ENCODE measurements around the gene SRP68.

SRP68 gene

DNA sequence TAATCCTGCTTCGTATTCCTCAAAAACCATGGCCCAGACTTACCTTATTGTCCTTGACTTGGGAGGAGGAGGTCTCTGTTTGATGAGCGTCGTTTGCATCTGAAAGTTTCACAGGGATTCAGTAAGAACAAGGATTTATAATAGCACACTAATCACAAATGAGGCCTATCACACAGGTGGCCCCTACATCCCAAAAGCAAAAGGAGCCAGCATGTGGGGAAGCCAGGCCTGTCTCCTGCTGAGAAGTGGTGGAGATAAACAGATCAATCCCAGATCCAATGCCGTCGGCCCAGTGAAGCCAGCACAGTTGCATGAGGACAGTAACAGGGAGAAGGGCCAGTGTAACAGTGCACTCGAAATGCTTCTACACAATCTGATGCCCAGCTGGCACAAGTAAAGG lies 31.9 kb downstream of the SRP68 start:
- DNase-seq = no peak
- no peak overlapping the region for H3K9ac ChIP-seq (ENCODE audit: low read length)
- no peaks in the 10 kb centered on the region for H3K9me3 ChIP-seq (replicated peaks; ENCODE audit: insufficient read depth, low read length)
- H3K4me3 ChIP-seq (ENCODE audit: low read length) = no peak overlapping the region
- TF ChIP-seq, protein P1, sequence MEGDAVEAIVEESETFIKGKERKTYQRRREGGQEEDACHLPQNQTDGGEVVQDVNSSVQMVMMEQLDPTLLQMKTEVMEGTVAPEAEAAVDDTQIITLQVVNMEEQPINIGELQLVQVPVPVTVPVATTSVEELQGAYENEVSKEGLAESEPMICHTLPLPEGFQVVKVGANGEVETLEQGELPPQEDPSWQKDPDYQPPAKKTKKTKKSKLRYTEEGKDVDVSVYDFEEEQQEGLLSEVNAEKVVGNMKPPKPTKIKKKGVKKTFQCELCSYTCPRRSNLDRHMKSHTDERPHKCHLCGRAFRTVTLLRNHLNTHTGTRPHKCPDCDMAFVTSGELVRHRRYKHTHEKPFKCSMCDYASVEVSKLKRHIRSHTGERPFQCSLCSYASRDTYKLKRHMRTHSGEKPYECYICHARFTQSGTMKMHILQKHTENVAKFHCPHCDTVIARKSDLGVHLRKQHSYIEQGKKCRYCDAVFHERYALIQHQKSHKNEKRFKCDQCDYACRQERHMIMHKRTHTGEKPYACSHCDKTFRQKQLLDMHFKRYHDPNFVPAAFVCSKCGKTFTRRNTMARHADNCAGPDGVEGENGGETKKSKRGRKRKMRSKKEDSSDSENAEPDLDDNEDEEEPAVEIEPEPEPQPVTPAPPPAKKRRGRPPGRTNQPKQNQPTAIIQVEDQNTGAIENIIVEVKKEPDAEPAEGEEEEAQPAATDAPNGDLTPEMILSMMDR (IDR thresholded peaks at IDR 0.05; ENCODE audit: low read length) = no peak
- TF ChIP-seq EZH2 (optimal IDR thresholded peaks at IDR 0.05; ENCODE audit: low read depth, low read length) (no peak), EZH2phosphoT487 (IDR thresholded peaks at IDR 0.05; ENCODE audit: low read length) (no peak)
- no peaks in the 10 kb centered on the region for H3K79me2 ChIP-seq (ENCODE audit: low read length)
- H3K4me1 ChIP-seq (ENCODE audit: low read length) = no peaks in the 10 kb centered on the region
- H3K27me3 ChIP-seq (replicated peaks; ENCODE audit: insufficient read depth, low read length) = no peaks in the 10 kb centered on the region
- no peaks in the 10 kb centered on the region for H3F3A ChIP-seq (ENCODE audit: insufficient read depth, low read length)
- no peak overlapping the region for H3K27ac ChIP-seq (ENCODE audit: low read length)
- peaks cover 8% of the 10 kb centered on the region; the same call in 1 of the 2 replicates for H3K36me3 ChIP-seq (replicated peaks; ENCODE audit: insufficient read depth, low read length)
- H2AFZ ChIP-seq (ENCODE audit: low read length) = no peak overlapping the region
- H3K4me2 ChIP-seq (ENCODE audit: low read depth, low read length) = no peak overlapping the region
- H4K20me1 ChIP-seq (ENCODE audit: insufficient read depth, low read length) = no peaks in the 10 kb centered on the region
- H3K9me2 ChIP-seq (replicated peaks; ENCODE audit: insufficient read depth, low read length) = no peaks in the 10 kb centered on the region

DNA sequence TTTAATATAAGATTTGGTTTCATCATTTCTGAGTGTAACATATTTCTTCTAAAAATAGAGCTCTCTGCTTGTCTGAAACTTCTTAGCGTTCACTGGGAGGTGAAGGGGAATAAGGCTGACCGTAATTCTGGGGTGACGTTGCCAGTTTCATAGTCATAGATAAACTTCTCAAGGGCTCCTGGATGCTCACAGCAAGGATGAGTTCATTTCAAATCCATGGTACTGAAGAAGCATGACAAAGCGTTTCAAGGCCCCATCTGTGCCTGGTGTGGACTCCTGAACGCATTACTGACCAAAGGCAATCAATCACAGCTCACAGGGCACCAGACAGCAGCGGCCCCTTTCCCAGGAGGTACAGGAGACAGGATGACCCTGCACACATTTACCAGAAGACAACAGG lies 33.2 kb downstream of the SRP68 start:
- H3K4me2 ChIP-seq (ENCODE audit: low read depth, low read length) = no peak overlapping the region
- H3K27ac ChIP-seq (ENCODE audit: low read length) = no peak overlapping the region
- H2AFZ ChIP-seq (ENCODE audit: low read length) = no peak overlapping the region
- H3K9ac ChIP-seq (ENCODE audit: low read length) = no peak overlapping the region
- no peaks in the 10 kb centered on the region for H3K27me3 ChIP-seq (replicated peaks; ENCODE audit: insufficient read depth, low read length)
- no peaks in the 10 kb centered on the region for H3K9me2 ChIP-seq (replicated peaks; ENCODE audit: insufficient read depth, low read length)
- no peak for DNase-seq
- no peaks in the 10 kb centered on the region for H3F3A ChIP-seq (ENCODE audit: insufficient read depth, low read length)
- H3K36me3 ChIP-seq (replicated peaks; ENCODE audit: insufficient read depth, low read length) = 0 out of 2 replicates have a peak, but pooled peaks cover 4% of the 10 kb centered on the region
- no peaks in the 10 kb centered on the region for H3K9me3 ChIP-seq (replicated peaks; ENCODE audit: insufficient read depth, low read length)
- H4K20me1 ChIP-seq (ENCODE audit: insufficient read depth, low read length) = no peaks in the 10 kb centered on the region
- no peaks in the 10 kb centered on the region for H3K4me1 ChIP-seq (ENCODE audit: low read length)
- no peak overlapping the region for H3K4me3 ChIP-seq (ENCODE audit: low read length)
- H3K79me2 ChIP-seq (ENCODE audit: low read length) = no peaks in the 10 kb centered on the region
- TF ChIP-seq EZH2 (optimal IDR thresholded peaks at IDR 0.05; ENCODE audit: low read depth, low read length) = no peak
- TF ChIP-seq, protein P1 (IDR thresholded peaks at IDR 0.05; ENCODE audit: low read length) = no peak
- no peak for TF ChIP-seq EZH2phosphoT487 (IDR thresholded peaks at IDR 0.05; ENCODE audit: low read length)

- H3K36me3 ChIP-seq (replicated peaks; ENCODE audit: insufficient read depth, low read length) = 0 out of 2 replicates have a peak, but pooled peaks cover 4% of the 10 kb centered on the region
- H3K79me2 ChIP-seq (ENCODE audit: low read length) = no peaks in the 10 kb centered on the region
- no peak overlapping the region for H3K4me2 ChIP-seq (ENCODE audit: low read depth, low read length)
- no peak overlapping the region for H3K9ac ChIP-seq (ENCODE audit: low read length)
- TF ChIP-seq, protein P1 (IDR thresholded peaks at IDR 0.05; ENCODE audit: low read length) = no peak
- TF ChIP-seq EZH2 (optimal IDR thresholded peaks at IDR 0.05; ENCODE audit: low read depth, low read length) (no peak), EZH2phosphoT487 (IDR thresholded peaks at IDR 0.05; ENCODE audit: low read length) (no peak)
- no peaks in the 10 kb centered on the region for H4K20me1 ChIP-seq (ENCODE audit: insufficient read depth, low read length)
- no peaks in the 10 kb centered on the region for H3K9me3 ChIP-seq (replicated peaks; ENCODE audit: insufficient read depth, low read length)
- H3K27ac ChIP-seq (ENCODE audit: low read length) = no peak overlapping the region
- no peak overlapping the region for H2AFZ ChIP-seq (ENCODE audit: low read length)
- no peaks in the 10 kb centered on the region for H3F3A ChIP-seq (ENCODE audit: insufficient read depth, low read length)
- no peak overlapping the region for H3K4me3 ChIP-seq (ENCODE audit: low read length)
- no peaks in the 10 kb centered on the region for H3K27me3 ChIP-seq (replicated peaks; ENCODE audit: insufficient read depth, low read length)
- no peaks in the 10 kb centered on the region for H3K9me2 ChIP-seq (replicated peaks; ENCODE audit: insufficient read depth, low read length)
- H3K4me1 ChIP-seq (ENCODE audit: low read length) = no peaks in the 10 kb centered on the region
- no peak for DNase-seq
Observed at GRCh38 chr17:76038050-76038449, 34.3 kb downstream of the SRP68 start.

Measured in MM.1S (cell line).